CD14-positive monocyte (primary cell): ENCODE results near the gene MACROD2. TPM values are rescaled to one million over a fixed set of nuclear protein-coding genes. Genes with fewer than 3 reads are reported as not detected.
"Not testable (repeated sequence)": the region's sequence is repeated elsewhere in the genome, so short reads cannot be mapped to it uniquely, and the experiment has no call there.

ENCODE experiments used
- DNase-seq, 3 donors: peaks; one replicate each; pipeline ENCODE4 v3.0.0-alpha.2; 2011 to 2022
- H2AFZ ChIP-seq: 2 replicates; pipeline ENCODE4 v1.6.0; 2012; ENCODE audit warnings: mild to moderate bottlenecking, low read depth, low read length, inconsistent platforms; ENCODE audit not compliant: insufficient read depth, poor library complexity, severe bottlenecking
- H3K27ac ChIP-seq, 2 donors: 1 replicate in 1 of 2; 2 replicates in 1 of 2; pipeline ENCODE4 v1.5.1; 2012 to 2013; ENCODE audit warnings: low read length in 2 of 2, control low read depth in 1 of 2, inconsistent platforms in 1 of 2, low read depth in 1 of 2, mild to moderate bottlenecking in 1 of 2
- H3K27me3 ChIP-seq, 2 donors: one replicate each; pipeline versions ENCODE4 v1.6.0 to v1.6.1; 2011 to 2013; ENCODE audit warnings: low read length in 2 of 2; ENCODE audit not compliant: control insufficient read depth in 2 of 2, insufficient read depth in 2 of 2
- H3K36me3 ChIP-seq, 2 donors: replicated peaks in 1 of 2; 1 replicate in 1 of 2; 2 replicates in 1 of 2; pipeline versions ENCODE4 v1.5.1 to v1.6.1; 2012 to 2013; ENCODE audit warnings: low read length in 2 of 2, control low read depth in 1 of 2, inconsistent platforms in 1 of 2, mild to moderate bottlenecking in 1 of 2; ENCODE audit not compliant: insufficient read depth in 2 of 2, control insufficient read depth in 1 of 2
- H3K4me1 ChIP-seq, 2 donors: 1 replicate in 1 of 2; 2 replicates in 1 of 2; pipeline versions ENCODE4 v1.5.1 to v1.6.1; 2012 to 2013; ENCODE audit warnings: low read length in 2 of 2, control low read depth in 1 of 2, inconsistent platforms in 1 of 2, mild to moderate bottlenecking in 1 of 2, moderate library complexity in 1 of 2; ENCODE audit not compliant: insufficient read depth in 2 of 2, control insufficient read depth in 1 of 2
- H3K4me2 ChIP-seq: replicated peaks from 2 replicates; pipeline ENCODE3; 2012; ENCODE audit warnings: low read length, moderate library complexity, mild to moderate bottlenecking; ENCODE audit not compliant: poor library complexity, severe bottlenecking; ENCODE audit errors: extremely low read depth
- H3K4me3 ChIP-seq, 3 experiments: fragments of 200-600 bp in 1 of 3; sonication (generic) in 1 of 3; replicated peaks in 1 of 3; 1 replicate in 2 of 3; 2 replicates in 1 of 3; pipeline ENCODE4 v1.5.1; 2011 to 2013; ENCODE audit warnings: low read length in 3 of 3, mild to moderate bottlenecking in 3 of 3, control low read depth in 2 of 3, low read depth in 2 of 3, inconsistent platforms in 1 of 3, moderate library complexity in 1 of 3
- H3K79me2 ChIP-seq: 2 replicates; pipeline ENCODE4 v1.6.0; 2012; ENCODE audit warnings: mild to moderate bottlenecking, control low read depth, inconsistent platforms, low read length, moderate library complexity; ENCODE audit not compliant: insufficient read depth
- H3K9ac ChIP-seq: 2 replicates; pipeline ENCODE4 v1.6.0; 2017; ENCODE audit warnings: low read length, mild to moderate bottlenecking; ENCODE audit not compliant: insufficient read depth, poor library complexity, severe bottlenecking
- H3K9me3 ChIP-seq, 2 donors: replicated peaks in 1 of 2; 1 replicate in 1 of 2; 2 replicates in 1 of 2; pipeline versions ENCODE4 v1.5.1 to v1.6.1; 2012 to 2013; ENCODE audit warnings: low read length in 2 of 2, control low read depth in 1 of 2; ENCODE audit not compliant: control insufficient read depth in 1 of 2, insufficient read depth in 1 of 2
- H4K20me1 ChIP-seq: 2 replicates; pipeline ENCODE4 v1.6.0; 2012; ENCODE audit warnings: mild to moderate bottlenecking, low read length, control low read depth, moderate library complexity; ENCODE audit not compliant: insufficient read depth
- H3K27ac Mint-ChIP-seq, 7 donors: one replicate each; pipeline ENCODE4 v1.8.0; 2020; ENCODE audit warnings: mild to moderate bottlenecking in 7 of 7, mixed read lengths in 7 of 7, moderate library complexity in 6 of 7, inconsistent platforms in 2 of 7
- H3K27me3 Mint-ChIP-seq, 3 donors: one replicate each; pipeline ENCODE4 v1.8.0; 2021 to 2022; ENCODE audit warnings: low read depth in 3 of 3, mild to moderate bottlenecking in 3 of 3, mixed read lengths in 3 of 3, moderate library complexity in 3 of 3, inconsistent platforms in 1 of 3
- H3K36me3 Mint-ChIP-seq, 2 donors: one replicate each; pipeline ENCODE4 v1.8.0; 2020; ENCODE audit warnings: mixed read lengths in 2 of 2, inconsistent platforms in 1 of 2, mild to moderate bottlenecking in 1 of 2
- H3K4me1 Mint-ChIP-seq: one replicate; pipeline ENCODE4 v1.8.0; 2020; ENCODE audit warnings: mild to moderate bottlenecking, mixed read lengths
- H3K4me3 Mint-ChIP-seq, 2 donors: one replicate each; pipeline ENCODE4 v1.8.0; 2020; ENCODE audit warnings: mild to moderate bottlenecking in 2 of 2, mixed read lengths in 2 of 2, moderate library complexity in 1 of 2
- H3K9me3 Mint-ChIP-seq, 7 donors: one replicate each; pipeline ENCODE4 v1.8.0; 2020 to 2022; ENCODE audit warnings: mixed read lengths in 7 of 7, mild to moderate bottlenecking in 6 of 7, moderate library complexity in 6 of 7, inconsistent platforms in 2 of 7
- CTCF ChIP-seq: fragments of 200-600 bp; IDR thresholded peaks from one replicate; pipeline ENCODE4 v1.8.0; 2022; ENCODE audit warnings: antibody characterized with exemption, mild to moderate bottlenecking
- WGBS: methylation state at CpG from one replicate; pipeline ENCODE4 v1.1.5; 2013; ENCODE audit warnings: missing lambda C conversion rate; ENCODE audit not compliant: insufficient coverage; 5-methylcytosine and 5-hydroxymethylcytosine counted together
- intact Hi-C, 2 donors: fragments of 100-400 bp; cut with micrococcal nuclease; formaldehyde crosslinking; loops; one replicate each; pipeline versions ENCODE4 v1.15.0 to v1.15.1; 2023
- polyA plus RNA-seq, 3 donors: library from polyadenylated mRNA; depleted of rRNA in 1 of 3; unstranded in 2 of 3; stranded (reverse) in 1 of 3; fragments of 300-500 nt in 2 of 3; fragments of >200 nt in 1 of 3; fragmentation: Illumina TruSeq in 2 of 3; gene quantifications; 1 replicate in 2 of 3; 2 replicates in 1 of 3; pipeline ENCODE4 v1.2.3, GENCODE V29; 2012 to 2021

The MACROD2 gene
- polyA plus RNA-seq, 3 donors: 0.23 TPM; not detected in 2

- no CpG with 5 or more reads among the region's 2 CpGs for WGBS
- no peak overlapping the region for H3K4me3 Mint-ChIP-seq
- H3K27ac Mint-ChIP-seq: no peak overlapping the region
- peaks cover 0 to 2% (median 0%) of the 10 kb centered on the region in 3 donors for H3K27me3 Mint-ChIP-seq
- H3K27me3 ChIP-seq: no peaks in the 10 kb centered on the region
- peaks cover 4 to 7% of the 10 kb centered on the region in 2 donors for H3K9me3 ChIP-seq
- no peak overlapping the region for H3K4me3 ChIP-seq
- H3K36me3 ChIP-seq: no peaks in the 10 kb centered on the region
- H3K4me1 ChIP-seq: no peaks in the 10 kb centered on the region
- no peak overlapping the region for H2AFZ ChIP-seq
- TF ChIP-seq CTCF: no peak
- peaks cover 10 to 20% (median 12%) of the 10 kb centered on the region in 7 donors for H3K9me3 Mint-ChIP-seq
- H3K4me1 Mint-ChIP-seq: no peaks in the 10 kb centered on the region
- H3K4me2 ChIP-seq: no peak overlapping the region
- no peaks in the 10 kb centered on the region for H4K20me1 ChIP-seq
- H3K27ac ChIP-seq: no peak overlapping the region
- H3K9ac ChIP-seq: no peak overlapping the region
- no peak for DNase-seq
- no peaks in the 10 kb centered on the region for H3K36me3 Mint-ChIP-seq
- intact Hi-C loops: no loop called here
- H3K79me2 ChIP-seq: no peaks in the 10 kb centered on the region
Observed at GRCh38 chr20:14972690-14973089, 977.4 kb downstream of the MACROD2 start.

- DNase-seq: no peak
- no peaks in the 10 kb centered on the region for H3K4me1 ChIP-seq
- H3K4me3 Mint-ChIP-seq: no peak overlapping the region
- no peaks in the 10 kb centered on the region for H3K36me3 ChIP-seq
- no peaks in the 10 kb centered on the region for H3K4me1 Mint-ChIP-seq
- WGBS: 82% methylated on average over 2 of the region's 3 CpGs
- peaks cover 12 to 24% of the 10 kb centered on the region in 2 donors for H3K9me3 ChIP-seq
- intact Hi-C loops: no loop called here
- no peaks in the 10 kb centered on the region for H3K36me3 Mint-ChIP-seq
- no peak overlapping the region for H3K4me3 ChIP-seq
- H3K9ac ChIP-seq: no peak overlapping the region
- no peak for TF ChIP-seq CTCF
- H2AFZ ChIP-seq: no peak overlapping the region
- H3K9me3 Mint-ChIP-seq: peaks cover 14 to 27% (median 19%) of the 10 kb centered on the region in 7 donors
- no peak overlapping the region for H3K27ac Mint-ChIP-seq
- no peaks in the 10 kb centered on the region for H3K27me3 Mint-ChIP-seq
- H4K20me1 ChIP-seq: no peaks in the 10 kb centered on the region
- no peaks in the 10 kb centered on the region for H3K27me3 ChIP-seq
- no peak overlapping the region for H3K27ac ChIP-seq
- no peak overlapping the region for H3K4me2 ChIP-seq
- no peaks in the 10 kb centered on the region for H3K79me2 ChIP-seq
Observed at GRCh38 chr20:14979453-14979986, 984.2 kb downstream of the MACROD2 start.

GRCh38 chr20:14981486-14981885 is 986.2 kb downstream of the MACROD2 start:
- H3K4me3 Mint-ChIP-seq, H3K9ac ChIP-seq, H3K36me3 Mint-ChIP-seq, H3K36me3 ChIP-seq, DNase-seq, H2AFZ ChIP-seq, H3K27ac ChIP-seq, H3K27me3 ChIP-seq, H3K4me2 ChIP-seq, H3K4me1 ChIP-seq, H3K27ac Mint-ChIP-seq, H3K4me3 ChIP-seq, H3K4me1 Mint-ChIP-seq, H4K20me1 ChIP-seq, H3K27me3 Mint-ChIP-seq, H3K79me2 ChIP-seq, intact Hi-C loops: not testable (repeated sequence)
- peaks cover 3 to 20% (median 13%) of the 10 kb centered on the region in 7 donors for H3K9me3 Mint-ChIP-seq
- peaks cover 8 to 32% of the 10 kb centered on the region in 2 donors for H3K9me3 ChIP-seq
- WGBS: no CpG with 5 or more reads among the region's 3 CpGs
